ENCODE measurements around the gene IL6.
A peak's percentile ranks its signal among the peaks of the same experiment; 100 is the strongest.
"Not testable (repeated sequence)": the region's sequence is repeated elsewhere in the genome, so short reads cannot be mapped to it uniquely, and the experiment has no call there.

IL6 gene

GRCh38 chr7:22729180-22729825 lies 2.3 kb downstream of the IL6 start:
- DNase-seq: no peak

- DNase-seq: no peak
Measured at GRCh38 chr7:22730066-22730710, 3.2 kb downstream of the IL6 start.

DNA sequence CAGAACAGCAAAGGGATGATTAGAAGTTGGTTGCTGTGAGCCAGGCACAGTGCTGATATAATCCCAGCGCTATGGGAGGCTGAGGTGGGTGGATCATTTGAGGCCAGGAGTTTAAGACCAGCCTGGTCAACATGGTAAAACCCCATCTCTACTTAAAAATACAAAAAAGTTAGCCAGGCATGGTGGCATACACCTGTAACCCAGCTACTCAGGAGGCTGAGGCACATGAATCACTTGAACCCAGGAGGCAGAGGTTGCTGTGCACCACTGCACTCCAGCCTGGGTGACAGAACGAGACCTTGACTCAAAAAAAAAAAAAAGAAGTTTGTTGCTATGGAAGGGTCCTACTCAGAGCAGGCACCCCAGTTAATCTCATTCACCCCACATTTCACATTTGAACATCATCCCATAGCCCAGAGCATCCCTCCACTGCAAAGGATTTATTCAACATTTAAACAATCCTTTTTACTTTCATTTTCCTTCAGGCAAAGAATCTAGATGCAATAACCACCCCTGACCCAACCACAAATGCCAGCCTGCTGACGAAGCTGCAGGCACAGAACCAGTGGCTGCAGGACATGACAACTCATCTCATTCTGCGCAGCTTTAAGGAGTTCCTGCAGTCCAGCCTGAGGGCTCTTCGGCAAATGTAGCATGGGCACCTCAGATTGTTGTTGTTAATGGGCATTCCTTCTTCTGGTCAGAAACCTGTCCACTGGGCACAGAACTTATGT lies 4.1 kb downstream of the IL6 start:
- no peak for DNase-seq

GRCh38 chr7:22731766-22732165 lies 4.8 kb downstream of the IL6 start:
- no peak for DNase-seq

- DNase-seq: peak; percentile 61
Measured at GRCh38 chr7:22732556-22733126, 5.6 kb downstream of the IL6 start.

GRCh38 chr7:22733761-22734160 lies 6.8 kb downstream of the IL6 start:
- no peak for DNase-seq

DNA sequence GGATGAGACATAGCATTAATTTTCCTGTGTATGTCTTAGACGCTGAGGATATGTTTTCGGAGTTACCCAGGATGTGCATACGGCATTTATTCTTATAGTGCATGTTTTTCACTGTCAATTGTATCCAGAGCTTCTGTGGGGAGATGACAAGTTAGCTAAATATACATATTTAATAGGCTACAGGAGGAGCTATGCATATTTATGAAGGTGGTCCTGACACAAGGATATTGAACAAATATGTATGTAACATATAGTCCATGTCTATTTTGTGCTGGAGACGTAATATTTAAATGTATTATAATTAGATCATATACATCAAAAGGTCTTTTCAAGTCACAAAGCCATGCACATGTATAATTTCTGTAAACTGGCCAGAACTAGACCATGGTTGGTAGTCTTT lies 16.0 kb downstream of the IL6 start:
- DNase-seq: no peak

DNA sequence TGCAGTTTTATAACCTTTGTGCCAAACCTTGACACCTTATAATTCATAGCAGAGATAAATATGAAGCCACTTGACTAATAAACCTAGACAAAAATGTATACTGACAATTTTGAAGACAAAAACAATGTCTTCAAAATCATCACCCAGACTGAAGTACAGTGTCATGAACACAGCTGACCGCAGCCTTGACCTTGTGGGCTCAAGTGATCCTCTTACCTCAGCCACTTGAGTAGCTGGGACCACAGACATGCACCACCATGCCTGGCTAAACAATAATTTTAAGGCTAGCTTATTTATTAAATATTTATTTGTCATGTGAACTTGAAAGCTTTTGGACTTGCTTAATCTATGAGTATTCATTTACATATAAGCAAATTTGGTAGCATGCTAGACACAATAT lies 24.3 kb downstream of the IL6 start:
- DNase-seq: no peak

DNA sequence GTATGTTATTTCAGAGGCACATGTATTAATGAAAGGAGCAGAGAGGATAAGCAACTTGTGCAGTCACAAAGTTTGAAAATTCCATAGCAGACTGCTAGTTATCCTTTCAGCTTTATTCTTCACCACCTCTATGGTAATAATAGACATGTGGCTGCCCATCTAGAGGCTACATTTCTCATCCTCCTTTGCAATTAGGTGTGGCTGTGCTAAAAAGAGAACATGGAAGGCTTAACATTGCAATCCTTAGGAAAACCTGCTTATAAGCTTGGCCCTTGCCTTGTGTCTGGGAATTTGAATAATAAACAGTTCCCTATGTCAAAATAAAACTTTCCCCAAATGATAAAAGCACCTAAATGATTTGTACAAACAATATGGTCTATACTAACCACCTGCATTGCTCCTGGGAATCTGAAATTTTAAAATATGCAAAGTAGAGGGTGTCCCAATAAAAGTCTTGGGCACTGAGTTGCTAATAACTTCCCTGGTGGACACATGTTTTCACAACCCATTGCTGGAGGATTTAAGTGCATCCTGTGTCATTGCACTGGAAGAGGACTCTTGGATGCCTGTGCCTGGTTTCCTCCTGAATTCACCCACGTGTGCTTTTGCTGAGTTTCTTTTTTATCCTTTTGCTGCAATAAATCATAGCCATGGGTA lies 30.5 kb downstream of the IL6 start:
- DNase-seq: no peak

GRCh38 chr7:22758576-22758975 lies 31.6 kb downstream of the IL6 start:
- no peak for DNase-seq

DNA sequence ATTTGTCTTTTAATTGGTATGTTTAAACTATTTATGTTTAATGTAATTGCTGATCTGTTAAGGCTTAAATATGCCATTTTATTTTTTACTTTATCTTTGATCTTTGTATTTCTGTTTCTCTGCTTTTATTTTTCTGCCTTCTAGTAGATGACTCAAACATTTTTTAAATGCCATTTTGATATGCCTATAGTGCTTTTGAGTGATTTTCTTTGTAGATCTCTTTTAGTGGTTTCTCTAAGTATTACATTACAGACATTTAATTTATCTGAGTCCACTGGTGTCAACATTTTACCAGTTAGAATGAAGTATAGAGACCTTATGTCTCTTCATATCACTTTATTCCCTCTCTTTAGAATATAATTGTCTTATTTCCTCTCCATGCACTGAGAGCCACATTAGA lies 32.7 kb downstream of the IL6 start:
- DNase-seq: no peak

- no peak for DNase-seq
Measured at GRCh38 chr7:22762866-22763265, 35.9 kb downstream of the IL6 start.

- no peak for DNase-seq
Measured at GRCh38 chr7:22765609-22766008, 38.6 kb downstream of the IL6 start.

- DNase-seq: no peak
Measured at GRCh38 chr7:22771194-22771871, 44.3 kb downstream of the IL6 start.

- no peak for DNase-seq
Measured at GRCh38 chr7:22771872-22772228, 44.9 kb downstream of the IL6 start.

GRCh38 chr7:22772885-22773284 lies 45.9 kb downstream of the IL6 start:
- no peak for DNase-seq

- no peak for DNase-seq
Measured at GRCh38 chr7:22776964-22777363, 50.0 kb downstream of the IL6 start.

DNA sequence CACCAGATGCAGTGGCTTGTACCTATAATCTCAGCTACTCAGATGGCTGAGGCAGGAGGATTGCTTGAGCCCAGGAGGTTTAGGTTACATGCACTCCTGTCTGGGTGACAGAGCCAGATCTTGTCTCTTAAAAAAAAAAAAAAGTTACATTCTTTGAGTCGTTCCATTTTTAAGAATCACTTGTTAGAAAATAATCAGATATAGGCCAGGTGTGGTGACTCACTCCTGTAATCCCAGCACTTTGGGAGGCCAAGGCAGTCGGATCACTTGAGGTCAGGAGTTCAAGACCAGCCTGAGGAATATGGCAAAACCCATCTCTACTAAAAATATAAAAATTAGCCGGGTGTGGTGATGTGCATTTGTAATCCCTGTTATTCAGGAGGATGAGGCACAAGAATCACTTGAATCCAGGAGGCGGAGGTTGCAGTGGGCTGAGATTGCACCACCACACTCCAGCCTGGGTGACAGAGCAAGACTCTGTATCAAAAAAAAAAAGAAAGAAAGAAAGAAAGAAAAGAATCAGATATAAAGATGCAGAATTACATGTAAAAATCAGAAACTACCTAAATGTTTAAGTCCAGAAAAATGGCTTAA lies 52.8 kb downstream of the IL6 start:
- not testable (repeated sequence) for DNase-seq

GRCh38 chr7:22781230-22781711 lies 54.3 kb downstream of the IL6 start:
- DNase-seq: no peak
